Progenitor cell of endocrine pancreas (in vitro differentiated cells): ENCODE data around the gene RYR3. TPM values are rescaled to one million over a fixed set of nuclear protein-coding genes. Genes with fewer than 3 reads are reported as not detected.
A peak's percentile ranks its signal among the peaks of the same experiment; 100 is the strongest.

Experiments used
- DNase-seq: peaks from one replicate; pipeline ENCODE4 v3.0.0; 2021; ENCODE audit warnings: low spot score; ENCODE audit not compliant: unreplicated experiment
- H3K27ac Mint-ChIP-seq: 2 replicates; pipeline ENCODE4 v1.8.0; 2021; ENCODE audit warnings: mild to moderate bottlenecking, moderate library complexity, mixed read lengths
- H3K27me3 Mint-ChIP-seq: 2 replicates; pipeline ENCODE4 v1.8.0; 2021; ENCODE audit warnings: mixed read lengths
- H3K36me3 Mint-ChIP-seq: 2 replicates; pipeline ENCODE4 v1.8.0; 2022; ENCODE audit warnings: mixed read lengths; ENCODE audit not compliant: insufficient read depth
- H3K4me1 Mint-ChIP-seq: 2 replicates; pipeline ENCODE4 v1.8.0; 2021; ENCODE audit warnings: low read depth, mixed read lengths
- H3K4me3 Mint-ChIP-seq: 2 replicates; pipeline ENCODE4 v1.8.0; 2021; ENCODE audit warnings: low read depth, mild to moderate bottlenecking, moderate library complexity, mixed read lengths
- H3K9me3 Mint-ChIP-seq: 2 replicates; pipeline ENCODE4 v1.8.0; 2021; ENCODE audit warnings: low read depth, mixed read lengths
- total RNA-seq: library from RNA; stranded (reverse); gene quantifications from 2 replicates; pipeline ENCODE4 v1.2.1, GENCODE V29; 2021
- TF ChIP-seq, protein P1 (sequence below): fragments of 200-600 bp; sonication (generic); IDR thresholded peaks from one replicate; pipeline ENCODE4 v1.5.0; 2021; ENCODE audit warnings: antibody characterized with exemption, mild to moderate bottlenecking; ENCODE audit not compliant: unreplicated experiment

Gene RYR3
- total RNA-seq, 1 donor from 2014 or later, result 0.07 TPM

DNA sequence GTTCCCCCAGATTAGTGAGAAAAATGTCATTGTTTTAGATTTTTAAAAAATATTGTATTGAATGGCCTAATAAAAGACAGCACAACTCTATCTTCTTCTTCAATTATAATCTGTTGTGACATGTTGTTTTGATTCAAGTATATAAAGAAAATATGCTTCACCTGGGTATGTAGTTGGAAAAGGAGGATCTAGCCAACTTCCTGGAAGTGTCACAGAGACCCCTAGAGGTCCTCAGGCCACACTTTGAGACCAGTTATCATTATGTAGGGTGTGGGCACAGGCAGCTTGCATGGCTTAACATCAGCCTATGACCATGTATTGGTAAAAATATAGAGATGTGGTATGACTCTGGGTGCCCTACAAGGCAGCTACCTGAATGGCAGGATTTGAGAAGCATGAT, 14.7 kb upstream of the RYR3 start:
- H3K27ac Mint-ChIP-seq, result no peak overlapping the region
- no peaks in the 10 kb centered on the region for H3K9me3 Mint-ChIP-seq
- no peak for DNase-seq
- peaks cover 5% of the 10 kb centered on the region for H3K4me1 Mint-ChIP-seq
- TF ChIP-seq, protein P1, sequence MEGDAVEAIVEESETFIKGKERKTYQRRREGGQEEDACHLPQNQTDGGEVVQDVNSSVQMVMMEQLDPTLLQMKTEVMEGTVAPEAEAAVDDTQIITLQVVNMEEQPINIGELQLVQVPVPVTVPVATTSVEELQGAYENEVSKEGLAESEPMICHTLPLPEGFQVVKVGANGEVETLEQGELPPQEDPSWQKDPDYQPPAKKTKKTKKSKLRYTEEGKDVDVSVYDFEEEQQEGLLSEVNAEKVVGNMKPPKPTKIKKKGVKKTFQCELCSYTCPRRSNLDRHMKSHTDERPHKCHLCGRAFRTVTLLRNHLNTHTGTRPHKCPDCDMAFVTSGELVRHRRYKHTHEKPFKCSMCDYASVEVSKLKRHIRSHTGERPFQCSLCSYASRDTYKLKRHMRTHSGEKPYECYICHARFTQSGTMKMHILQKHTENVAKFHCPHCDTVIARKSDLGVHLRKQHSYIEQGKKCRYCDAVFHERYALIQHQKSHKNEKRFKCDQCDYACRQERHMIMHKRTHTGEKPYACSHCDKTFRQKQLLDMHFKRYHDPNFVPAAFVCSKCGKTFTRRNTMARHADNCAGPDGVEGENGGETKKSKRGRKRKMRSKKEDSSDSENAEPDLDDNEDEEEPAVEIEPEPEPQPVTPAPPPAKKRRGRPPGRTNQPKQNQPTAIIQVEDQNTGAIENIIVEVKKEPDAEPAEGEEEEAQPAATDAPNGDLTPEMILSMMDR, result no peak
- no peaks in the 10 kb centered on the region for H3K36me3 Mint-ChIP-seq
- H3K4me3 Mint-ChIP-seq, result no peak overlapping the region
- peaks cover 13% of the 10 kb centered on the region for H3K27me3 Mint-ChIP-seq

DNA sequence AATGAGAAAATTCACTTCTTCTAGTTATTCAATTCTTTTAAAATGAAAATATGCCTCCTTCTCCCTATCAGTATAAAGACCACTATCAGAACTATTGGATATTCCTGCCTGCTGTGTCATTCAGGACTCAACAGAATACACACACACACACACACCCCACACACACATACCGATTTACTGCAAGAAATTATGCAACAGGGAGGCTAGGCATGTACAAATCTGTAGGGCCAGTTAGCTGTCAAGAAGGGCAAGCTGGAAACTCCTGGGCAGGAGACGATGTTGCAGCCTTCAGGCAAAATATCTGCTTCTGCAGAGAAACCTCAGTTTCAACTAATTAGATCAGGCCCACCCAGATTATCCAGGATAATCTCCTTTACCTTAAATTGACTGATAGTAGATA, 13.9 kb upstream of the RYR3 start:
- Mint-ChIP-seq H3K9me3 (no peaks in the 10 kb centered on the region), H3K27me3 (peaks cover 13% of the 10 kb centered on the region), H3K36me3 (no peaks in the 10 kb centered on the region), H3K4me3 (no peak overlapping the region), H3K27ac (no peak overlapping the region), H3K4me1 (peaks cover 5% of the 10 kb centered on the region)
- DNase-seq, result no peak
- TF ChIP-seq, protein P1, result no peak

DNA sequence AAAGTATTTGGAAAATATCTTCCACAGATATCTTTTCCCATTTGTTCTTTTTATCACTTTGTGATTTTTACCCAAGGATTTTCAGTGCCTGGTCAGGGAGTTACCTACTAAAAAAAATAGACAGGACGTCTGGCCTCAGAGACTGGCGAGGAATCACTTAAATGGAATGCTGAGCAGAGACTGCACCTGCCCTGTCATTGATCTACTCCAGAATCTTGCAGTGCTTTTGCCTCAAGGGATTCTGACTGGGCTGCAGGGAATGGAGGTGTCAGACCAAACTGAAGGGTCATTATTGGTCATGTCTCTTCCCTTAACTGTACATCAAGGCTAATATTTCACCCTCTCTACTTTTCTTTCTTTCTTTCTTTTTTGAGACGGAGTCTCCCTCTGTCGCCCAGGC, 12.1 kb upstream of the RYR3 start:
- peaks cover 5% of the 10 kb centered on the region for H3K4me1 Mint-ChIP-seq
- peaks cover 10% of the 10 kb centered on the region for H3K27me3 Mint-ChIP-seq
- H3K36me3 Mint-ChIP-seq, result no peaks in the 10 kb centered on the region
- H3K27ac Mint-ChIP-seq, result no peak overlapping the region
- TF ChIP-seq, protein P1, result no peak
- H3K4me3 Mint-ChIP-seq, result no peak overlapping the region
- H3K9me3 Mint-ChIP-seq, result no peaks in the 10 kb centered on the region
- DNase-seq, result no peak

DNA sequence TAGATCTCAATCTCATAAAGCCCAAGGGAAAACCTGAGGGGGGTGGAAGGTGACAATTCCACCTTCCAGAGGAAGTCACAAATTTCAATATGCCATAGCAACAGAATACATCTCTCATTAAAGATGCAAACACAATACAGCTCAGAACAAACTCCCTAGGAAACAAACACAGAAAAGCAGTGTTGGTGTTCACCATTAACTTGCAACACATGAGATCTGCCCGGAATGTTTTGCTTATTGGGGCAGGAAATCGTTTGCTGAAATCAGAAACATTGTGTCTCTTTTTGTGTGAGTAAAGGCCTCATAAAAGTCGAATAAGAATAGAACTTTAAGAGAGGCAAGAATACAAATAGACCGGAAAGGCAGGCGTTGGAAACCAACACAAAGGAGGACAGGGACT, 5.8 kb upstream of the RYR3 start:
- TF ChIP-seq, protein P1, result no peak
- no peaks in the 10 kb centered on the region for H3K4me1 Mint-ChIP-seq
- no peaks in the 10 kb centered on the region for H3K9me3 Mint-ChIP-seq
- H3K27ac Mint-ChIP-seq, result no peak overlapping the region
- peaks cover 42% of the 10 kb centered on the region for H3K27me3 Mint-ChIP-seq
- no peak overlapping the region for H3K4me3 Mint-ChIP-seq
- no peak for DNase-seq
- H3K36me3 Mint-ChIP-seq, result no peaks in the 10 kb centered on the region

DNA sequence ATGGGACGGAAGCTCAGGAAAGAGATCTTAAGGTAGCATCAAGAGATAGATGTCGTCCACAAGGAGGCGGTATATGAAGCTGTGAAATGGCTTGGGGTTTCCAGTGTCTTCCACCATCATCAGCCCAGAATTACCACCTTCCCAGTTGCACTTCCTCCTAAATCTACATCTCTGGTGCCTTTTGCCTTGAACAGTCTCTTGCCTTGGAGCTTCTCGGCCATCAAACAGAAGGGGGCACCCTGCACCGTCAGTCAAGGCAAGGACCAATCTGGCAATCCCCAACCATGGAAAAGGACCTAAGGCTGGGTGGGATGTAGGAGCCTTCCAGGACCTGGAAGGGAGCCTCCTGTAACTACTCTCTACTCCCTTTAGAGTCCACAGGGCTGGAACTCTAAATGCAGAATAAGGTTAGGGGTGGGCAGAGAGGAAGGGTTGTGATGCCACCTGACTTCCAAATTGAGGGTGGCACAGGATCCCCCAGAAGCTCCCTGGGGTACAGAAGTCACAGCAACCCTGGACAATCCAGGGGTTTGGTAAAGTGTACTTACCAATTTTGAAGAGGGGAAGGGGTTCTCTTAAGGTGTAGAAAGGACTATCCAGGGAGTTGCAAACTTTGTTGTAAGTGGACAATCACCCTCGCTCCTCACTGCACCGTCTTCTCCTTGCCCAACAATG, 1.0 kb upstream of the RYR3 start:
- Mint-ChIP-seq H3K27me3 (peaks cover 71% of the 10 kb centered on the region), H3K36me3 (no peaks in the 10 kb centered on the region), H3K27ac (no peak overlapping the region), H3K9me3 (no peaks in the 10 kb centered on the region), H3K4me3 (peak overlapping the region; percentile 39), H3K4me1 (peaks cover 2% of the 10 kb centered on the region)
- DNase-seq, result peak; percentile 11
- TF ChIP-seq, protein P1, result peak; percentile 53
